Measurements from ENCODE around the gene CENPL. TPM values are rescaled to one million over a fixed set of nuclear protein-coding genes. Genes with fewer than 3 reads are reported as not detected.

The CENPL gene
- polyA plus RNA-seq (2013, experiment 1 of 4) = 21.2 TPM
- 26.0 TPM for polyA plus RNA-seq (2013, experiment 2 of 4)
- 15.1 TPM for polyA plus RNA-seq (2013, experiment 3 of 4)
- 17.7 TPM for polyA plus RNA-seq (2013, experiment 4 of 4)

GRCh38 chr1:173824315-173825081 lies at the start of gene CENPL, which contains the start of gene DARS2:
Gene CENPL (minus strand): TSS chr1:173824883. CDS start chr1:173811299, 13,584 bp downstream.
Gene DARS2 (plus strand): TSS chr1:173824673. CDS start chr1:173825230, 557 bp downstream.
- 0 to 1% methylated on average over 55 of the region's 55 CpGs for WGBS, 2 experiments
- no peaks in the 10 kb centered on the region for H3K9me3 ChIP-seq (ENCODE audit: control insufficient read depth, low read length)
- H3K27ac ChIP-seq (ENCODE audit: insufficient read depth, low read depth, low read length, poor library complexity, severe bottlenecking) = peak within 1 kb of the TSS; percentile 97
- H3K36me3 ChIP-seq (ENCODE audit: control insufficient read depth, insufficient read depth, low read length) = peaks cover 5% of the 10 kb centered on the region
- H3K4me3 ChIP-seq (ENCODE audit: insufficient read depth, low read depth, low read length) = peak within 1 kb of the TSS; percentile 80
- peaks cover 7% of the 10 kb centered on the region for H3K4me1 ChIP-seq (ENCODE audit: control insufficient read depth, insufficient read depth, low read length)
- no peaks in the 10 kb centered on the region for H3K27me3 ChIP-seq (ENCODE audit: control insufficient read depth, insufficient read depth, low read length, poor library complexity, severe bottlenecking)

GRCh38 chr1:173871500-173871899 lies 46.8 kb upstream of the CENPL start:
- Histone ChIP-seq H3K4me3 (ENCODE audit: insufficient read depth, low read depth, low read length) (no peak overlapping the region), H3K9me3 (ENCODE audit: control insufficient read depth, low read length) (no peaks in the 10 kb centered on the region), H3K27me3 (ENCODE audit: control insufficient read depth, insufficient read depth, low read length, poor library complexity, severe bottlenecking) (no peaks in the 10 kb centered on the region), H3K4me1 (ENCODE audit: control insufficient read depth, insufficient read depth, low read length) (no peaks in the 10 kb centered on the region), H3K36me3 (ENCODE audit: control insufficient read depth, insufficient read depth, low read length) (peaks cover 4% of the 10 kb centered on the region), H3K27ac (ENCODE audit: insufficient read depth, low read depth, low read length, poor library complexity, severe bottlenecking) (no peak overlapping the region)
- 69 to 77% methylated on average over 2 of the region's 2 CpGs for WGBS, 2 experiments

GRCh38 chr1:173871091-173871490 lies 46.4 kb upstream of the CENPL start:
- peaks cover 9% of the 10 kb centered on the region for H3K36me3 ChIP-seq (ENCODE audit: control insufficient read depth, insufficient read depth, low read length)
- no peak overlapping the region for H3K27ac ChIP-seq (ENCODE audit: insufficient read depth, low read depth, low read length, poor library complexity, severe bottlenecking)
- no peaks in the 10 kb centered on the region for H3K9me3 ChIP-seq (ENCODE audit: control insufficient read depth, low read length)
- no peak overlapping the region for H3K4me3 ChIP-seq (ENCODE audit: insufficient read depth, low read depth, low read length)
- no peaks in the 10 kb centered on the region for H3K4me1 ChIP-seq (ENCODE audit: control insufficient read depth, insufficient read depth, low read length)
- no peaks in the 10 kb centered on the region for H3K27me3 ChIP-seq (ENCODE audit: control insufficient read depth, insufficient read depth, low read length, poor library complexity, severe bottlenecking)
- WGBS, 2 experiments = 90 to 94% methylated on average over 5 of the region's 5 CpGs

- H3K4me3 ChIP-seq (ENCODE audit: insufficient read depth, low read depth, low read length) = no peak overlapping the region
Observed at GRCh38 chr1:173870252-173871075, 45.8 kb upstream of the CENPL start.

GRCh38 chr1:173869021-173869359 lies 44.3 kb upstream of the CENPL start:
- Histone ChIP-seq H3K36me3 (ENCODE audit: control insufficient read depth, insufficient read depth, low read length) (peaks cover 28% of the 10 kb centered on the region), H3K4me3 (ENCODE audit: insufficient read depth, low read depth, low read length) (peak overlapping the region; percentile 92), H3K4me1 (ENCODE audit: control insufficient read depth, insufficient read depth, low read length) (peaks cover 12% of the 10 kb centered on the region), H3K27me3 (ENCODE audit: control insufficient read depth, insufficient read depth, low read length, poor library complexity, severe bottlenecking) (no peaks in the 10 kb centered on the region), H3K9me3 (ENCODE audit: control insufficient read depth, low read length) (no peaks in the 10 kb centered on the region), H3K27ac (ENCODE audit: insufficient read depth, low read depth, low read length, poor library complexity, severe bottlenecking) (peak overlapping the region; percentile 79)
- WGBS, 2 experiments = 10 to 18% methylated on average over 3 to 5 of the region's 5 CpGs

More at GRCh38 chr1:173870252-173871075, 45.8 kb upstream of the CENPL start:
- Histone ChIP-seq H3K36me3 (ENCODE audit: control insufficient read depth, insufficient read depth, low read length) (peaks cover 15% of the 10 kb centered on the region), H3K9me3 (ENCODE audit: control insufficient read depth, low read length) (no peaks in the 10 kb centered on the region), H3K4me1 (ENCODE audit: control insufficient read depth, insufficient read depth, low read length) (peaks cover 3% of the 10 kb centered on the region), H3K27me3 (ENCODE audit: control insufficient read depth, insufficient read depth, low read length, poor library complexity, severe bottlenecking) (no peaks in the 10 kb centered on the region), H3K27ac (ENCODE audit: insufficient read depth, low read depth, low read length, poor library complexity, severe bottlenecking) (no peak overlapping the region)
- WGBS, 2 experiments = 96 to 97% methylated on average over 15 of the region's 15 CpGs

- H3K4me3 ChIP-seq (ENCODE audit: insufficient read depth, low read depth, low read length) = peak within 1 kb of the TSS; percentile 92
- H3K27ac ChIP-seq (ENCODE audit: insufficient read depth, low read depth, low read length, poor library complexity, severe bottlenecking) = peak within 1 kb of the TSS; percentile 90
- H3K4me1 ChIP-seq (ENCODE audit: control insufficient read depth, insufficient read depth, low read length) = peaks cover 12% of the 10 kb centered on the region
- H3K27me3 ChIP-seq (ENCODE audit: control insufficient read depth, insufficient read depth, low read length, poor library complexity, severe bottlenecking) = no peaks in the 10 kb centered on the region
- H3K36me3 ChIP-seq (ENCODE audit: control insufficient read depth, insufficient read depth, low read length) = peaks cover 26% of the 10 kb centered on the region
- WGBS, 2 experiments = 0% methylated on average over 53 of the region's 53 CpGs
- no peaks in the 10 kb centered on the region for H3K9me3 ChIP-seq (ENCODE audit: control insufficient read depth, low read length)
Observed at GRCh38 chr1:173868266-173869020, 43.8 kb upstream of the CENPL start, which contains the start of gene ZBTB37. Gene ZBTB37 (plus strand): TSS chr1:173868380. CDS start chr1:173870226, 1,846 bp downstream.

- Histone ChIP-seq H3K27ac (ENCODE audit: insufficient read depth, low read depth, low read length, poor library complexity, severe bottlenecking) (peak within 1 kb of the TSS; percentile 90), H3K36me3 (ENCODE audit: control insufficient read depth, insufficient read depth, low read length) (peaks cover 29% of the 10 kb centered on the region), H3K9me3 (ENCODE audit: control insufficient read depth, low read length) (no peaks in the 10 kb centered on the region), H3K27me3 (ENCODE audit: control insufficient read depth, insufficient read depth, low read length, poor library complexity, severe bottlenecking) (no peaks in the 10 kb centered on the region), H3K4me1 (ENCODE audit: control insufficient read depth, insufficient read depth, low read length) (peaks cover 12% of the 10 kb centered on the region), H3K4me3 (ENCODE audit: insufficient read depth, low read depth, low read length) (peak within 1 kb of the TSS; percentile 92)
- 0% methylated on average over 23 to 30 of the region's 30 CpGs for WGBS, 2 experiments
Observed at GRCh38 chr1:173867753-173868265, 43.1 kb upstream of the CENPL start, which contains the start of gene GAS5. Gene GAS5 (minus strand): TSS chr1:173867989.

- Histone ChIP-seq H3K36me3 (ENCODE audit: control insufficient read depth, insufficient read depth, low read length) (peaks cover 32% of the 10 kb centered on the region), H3K27ac (ENCODE audit: insufficient read depth, low read depth, low read length, poor library complexity, severe bottlenecking) (peak overlapping the region; percentile 90), H3K4me1 (ENCODE audit: control insufficient read depth, insufficient read depth, low read length) (peaks cover 12% of the 10 kb centered on the region), H3K9me3 (ENCODE audit: control insufficient read depth, low read length) (no peaks in the 10 kb centered on the region), H3K27me3 (ENCODE audit: control insufficient read depth, insufficient read depth, low read length, poor library complexity, severe bottlenecking) (no peaks in the 10 kb centered on the region), H3K4me3 (ENCODE audit: insufficient read depth, low read depth, low read length) (peak overlapping the region; percentile 92)
- WGBS, 2 experiments = 0 to 1% methylated on average over 32 of the region's 32 CpGs
Observed at GRCh38 chr1:173867141-173867752, 42.6 kb upstream of the CENPL start.

GRCh38 chr1:173866413-173867115 lies 41.9 kb upstream of the CENPL start:
- Histone ChIP-seq H3K4me1 (ENCODE audit: control insufficient read depth, insufficient read depth, low read length) (peaks cover 12% of the 10 kb centered on the region), H3K9me3 (ENCODE audit: control insufficient read depth, low read length) (no peaks in the 10 kb centered on the region), H3K36me3 (ENCODE audit: control insufficient read depth, insufficient read depth, low read length) (peaks cover 32% of the 10 kb centered on the region), H3K27ac (ENCODE audit: insufficient read depth, low read depth, low read length, poor library complexity, severe bottlenecking) (peak overlapping the region; percentile 90), H3K4me3 (ENCODE audit: insufficient read depth, low read depth, low read length) (peak overlapping the region; percentile 92), H3K27me3 (ENCODE audit: control insufficient read depth, insufficient read depth, low read length, poor library complexity, severe bottlenecking) (no peaks in the 10 kb centered on the region)
- WGBS, 2 experiments = 0 to 8% methylated on average over 2 of the region's 2 CpGs
